ENCODE data around the gene ACKR3.

The ACKR3 gene

DNA sequence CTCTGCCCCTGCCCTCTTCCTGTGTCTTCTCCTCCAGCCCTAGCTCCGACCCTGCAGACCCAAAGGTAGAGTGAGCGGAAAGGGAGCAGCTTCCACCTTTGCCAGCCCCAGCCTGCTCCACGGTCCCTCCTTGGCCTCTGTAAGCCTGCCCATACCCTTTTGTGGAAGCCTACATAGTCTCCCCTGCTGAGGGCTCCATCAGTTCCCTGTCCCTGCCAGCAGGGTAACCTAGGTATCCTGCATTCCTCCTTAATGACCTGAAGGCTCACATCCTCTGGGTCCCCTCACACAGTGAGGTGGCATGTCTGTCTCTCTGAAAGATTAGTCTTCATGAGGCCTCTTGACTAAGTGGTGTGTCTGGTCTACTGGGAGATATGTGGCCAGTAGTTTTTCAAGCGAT lies 20.5 kb upstream of the ACKR3 start:
- H3K4me3 ChIP-seq (ENCODE audit: low read depth, low read length), result no peak overlapping the region

DNA sequence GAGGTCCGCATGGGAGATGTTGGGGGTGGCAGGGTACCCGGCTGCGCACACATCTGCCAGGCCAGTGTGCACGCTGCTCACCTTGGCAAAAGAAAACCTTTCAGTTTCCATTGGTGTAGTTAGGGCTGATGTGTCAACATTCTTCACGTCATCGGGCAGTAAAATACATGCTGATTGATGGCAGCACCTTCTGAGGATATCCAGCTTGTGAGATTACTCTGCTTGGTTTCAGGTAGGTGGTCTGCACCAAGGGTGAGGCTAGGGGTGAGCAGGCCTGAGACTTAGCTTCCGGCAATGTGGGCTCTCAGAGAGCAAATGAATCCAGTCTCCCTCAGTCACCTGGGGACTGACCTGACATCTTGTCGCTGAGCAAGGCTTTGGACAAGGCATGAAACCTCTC lies 19.3 kb upstream of the ACKR3 start:
- H3K4me3 ChIP-seq (ENCODE audit: low read depth, low read length), result no peak overlapping the region

DNA sequence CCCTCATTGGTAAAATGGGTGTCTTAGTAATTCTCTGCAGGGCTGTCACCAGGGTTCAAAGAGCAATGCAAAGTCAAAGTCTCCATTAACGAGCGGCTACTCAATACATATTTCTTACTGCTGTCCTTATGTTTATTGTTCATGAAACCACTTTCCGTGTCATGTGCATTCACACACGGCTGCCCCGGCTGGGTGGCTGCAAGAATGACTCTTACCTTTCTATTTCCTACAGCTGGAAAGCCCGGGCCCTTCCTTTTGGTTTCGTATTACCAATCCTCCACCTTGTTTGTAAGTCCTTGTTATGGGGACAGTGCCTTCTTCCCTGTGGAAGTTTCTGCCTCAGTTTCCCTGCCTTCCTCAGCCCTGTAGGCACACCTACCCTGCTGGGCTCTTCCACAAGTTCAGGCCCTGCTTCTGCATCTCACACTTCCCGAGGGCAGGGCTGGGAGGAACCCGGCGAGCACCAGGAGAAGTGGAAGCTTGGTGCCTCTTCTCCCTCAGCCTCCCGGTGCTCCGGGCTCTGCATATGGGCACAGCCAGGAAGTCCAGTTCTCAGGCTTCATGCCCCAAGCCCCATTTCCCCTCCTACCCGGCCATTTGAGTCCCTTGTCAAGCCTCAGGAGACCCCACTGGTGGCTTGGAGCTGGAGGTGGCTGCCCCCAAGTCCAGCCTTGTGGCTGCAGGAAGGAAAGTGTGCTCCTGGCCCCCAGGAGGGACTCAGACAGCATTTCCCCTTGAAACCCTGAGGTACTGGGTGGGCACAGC lies 18.7 kb upstream of the ACKR3 start:
- no peak overlapping the region for H3K4me3 ChIP-seq (ENCODE audit: low read depth, low read length)

DNA sequence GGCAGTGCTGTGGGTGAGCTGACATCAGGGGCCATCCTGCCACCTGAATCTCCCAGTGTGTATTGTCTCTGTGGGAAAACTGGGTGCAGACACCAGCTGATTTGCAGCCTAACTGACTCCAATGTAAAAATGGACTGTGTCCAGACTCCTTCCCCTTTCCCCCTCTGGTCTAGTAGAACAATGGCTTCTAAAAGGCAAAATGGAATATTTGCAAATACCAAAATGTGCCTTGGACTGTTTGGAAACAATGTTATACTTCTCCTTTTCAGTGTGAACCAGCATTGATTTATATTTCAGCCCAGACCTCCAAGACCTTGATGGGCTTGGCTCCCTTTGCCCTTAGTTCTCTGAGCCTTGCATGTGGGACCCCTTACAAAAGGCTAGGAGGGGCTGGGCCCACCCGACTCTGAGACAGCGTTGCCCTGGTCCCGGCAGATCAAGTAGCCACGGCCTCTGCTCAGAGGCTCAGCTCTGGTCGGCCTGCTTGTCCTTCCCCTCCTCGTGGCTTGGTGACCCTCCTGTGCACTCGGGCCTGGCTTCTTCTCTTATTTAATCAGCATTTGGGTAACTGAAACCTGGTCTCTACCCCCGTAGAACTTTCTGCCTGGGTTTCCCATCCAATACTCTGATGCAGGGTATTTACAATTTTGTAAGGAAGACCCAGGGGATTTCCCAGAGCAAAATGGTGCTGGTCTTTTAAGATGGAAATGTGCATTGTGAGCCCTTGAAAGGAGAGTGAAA lies 18.0 kb upstream of the ACKR3 start:
- no peak overlapping the region for H3K4me3 ChIP-seq (ENCODE audit: low read depth, low read length)

DNA sequence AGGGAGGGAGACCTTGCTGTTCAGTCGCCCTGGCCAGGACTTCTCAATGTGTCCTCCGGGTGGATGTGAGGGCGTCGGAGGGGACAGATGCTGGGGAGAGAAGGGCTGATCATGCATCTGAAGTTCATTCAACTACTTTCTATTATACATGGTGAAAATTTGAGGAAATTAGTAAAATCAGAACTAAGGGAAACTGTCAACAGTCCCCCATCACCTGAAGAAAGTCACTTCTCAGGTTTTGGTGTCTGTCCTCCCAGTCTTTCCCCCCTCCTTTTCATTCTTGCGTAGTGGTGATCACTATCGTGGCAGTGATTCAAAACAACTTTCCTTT lies 17.4 kb upstream of the ACKR3 start:
- no peak overlapping the region for H3K4me3 ChIP-seq (ENCODE audit: low read depth, low read length)

DNA sequence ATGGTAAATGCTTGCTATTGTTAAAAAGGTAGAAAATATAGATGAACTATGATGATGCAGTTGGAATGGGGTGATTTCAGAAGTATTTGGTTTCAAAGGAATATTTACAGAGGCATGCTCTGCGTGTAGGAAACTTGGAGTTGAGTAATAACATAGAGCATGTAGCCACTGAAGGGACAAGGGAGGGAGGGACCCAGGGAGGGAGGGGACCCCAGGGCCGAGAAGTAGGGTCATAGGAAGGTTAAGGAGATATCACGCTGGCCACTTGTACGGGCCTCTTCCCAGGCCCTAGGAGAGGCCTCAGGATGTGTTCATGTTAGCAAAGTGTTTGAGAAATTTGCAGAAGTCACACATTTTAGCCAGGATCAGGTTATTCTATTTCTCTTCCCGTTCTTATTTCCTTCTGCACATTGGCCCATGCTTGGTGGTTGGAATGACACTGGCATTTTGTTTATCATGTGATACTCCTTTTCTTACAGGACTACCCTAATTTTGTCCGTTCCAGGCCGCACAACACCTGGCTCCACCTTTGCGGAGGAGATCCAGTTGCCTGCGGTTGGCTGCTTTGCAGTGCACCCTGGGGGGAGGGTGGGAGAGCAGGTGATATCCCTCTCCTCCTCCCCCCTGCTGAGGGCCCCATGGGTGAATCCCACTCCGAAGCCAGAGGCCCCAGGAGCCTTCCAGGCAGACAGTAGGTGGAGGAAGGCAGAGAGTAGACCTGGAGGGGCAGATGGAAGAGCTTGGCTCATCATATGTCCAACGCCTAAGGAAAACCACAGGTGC lies 16.9 kb upstream of the ACKR3 start:
- no peak overlapping the region for H3K4me3 ChIP-seq (ENCODE audit: low read depth, low read length)

DNA sequence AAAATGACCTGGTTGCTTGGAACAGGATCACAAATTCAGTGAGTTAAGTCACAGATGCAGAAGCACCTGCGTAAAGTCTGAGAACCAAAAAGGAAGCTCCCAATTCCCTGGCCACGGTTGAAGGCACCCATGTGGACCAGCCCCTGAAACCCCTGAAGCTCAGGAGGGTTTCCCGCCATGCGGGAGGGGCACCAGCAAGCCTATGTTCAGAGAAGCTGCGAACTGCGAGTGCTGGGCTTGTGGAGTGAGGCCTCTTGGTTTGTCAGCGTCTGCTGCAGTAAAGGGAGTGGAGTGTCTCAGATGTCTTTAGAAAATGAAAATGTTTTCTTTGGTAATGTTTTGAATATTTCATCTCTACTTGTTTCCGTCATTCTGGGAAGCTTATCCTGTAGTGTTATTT lies 16.1 kb upstream of the ACKR3 start:
- no peak overlapping the region for H3K4me3 ChIP-seq (ENCODE audit: low read depth, low read length)

DNA sequence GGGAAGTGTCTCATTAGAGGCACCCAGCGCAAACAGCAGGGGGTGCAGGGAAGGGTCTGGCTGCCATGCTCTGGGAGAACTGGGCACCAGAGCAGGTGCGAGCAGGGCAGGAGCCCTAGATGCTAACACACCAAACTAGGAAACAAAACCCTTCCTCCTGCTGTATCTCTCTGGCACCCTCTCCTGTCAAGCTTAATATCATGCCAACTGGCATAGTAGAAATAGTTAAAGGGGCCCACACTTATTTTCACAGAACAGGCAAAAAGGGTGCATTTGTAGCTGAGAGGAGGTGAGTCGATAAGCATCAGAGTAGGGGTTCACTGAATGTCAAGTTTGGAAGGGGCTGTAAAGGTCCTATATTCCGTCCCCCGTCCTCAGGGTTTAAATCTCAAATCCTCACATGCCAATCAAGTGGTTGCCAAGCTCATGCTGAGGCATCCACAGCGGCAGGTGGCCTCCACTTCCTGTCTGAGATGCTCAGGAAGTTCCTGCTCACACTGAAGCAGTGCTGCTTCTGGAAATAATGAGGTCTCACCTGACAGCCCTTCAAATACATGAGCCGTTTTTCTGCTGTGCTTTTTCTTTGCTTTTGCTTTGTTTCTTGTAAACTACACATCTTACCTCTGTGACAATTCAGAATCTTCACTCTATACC lies 14.9 kb upstream of the ACKR3 start:
- H3K4me3 ChIP-seq (ENCODE audit: low read depth, low read length), result no peak overlapping the region

DNA sequence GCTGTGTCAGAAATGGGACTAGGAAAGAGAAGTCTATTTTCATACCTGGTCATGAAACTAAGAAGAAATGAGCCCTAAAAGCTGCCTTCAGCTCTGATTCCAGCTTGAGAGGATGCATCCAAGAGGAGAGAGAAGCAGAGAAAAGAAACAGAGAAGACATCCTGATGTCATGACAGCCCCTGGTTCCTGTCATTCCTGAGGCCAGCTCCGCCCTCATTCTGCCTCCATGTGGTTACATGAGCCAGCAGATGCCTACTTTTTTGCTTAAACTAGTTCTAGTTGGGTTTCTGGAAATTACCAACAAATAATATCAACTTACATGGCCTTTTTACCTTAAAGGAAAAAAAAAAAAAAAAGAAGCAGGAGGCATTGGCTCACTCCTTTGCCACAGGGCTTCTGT lies 14.1 kb upstream of the ACKR3 start:
- H3K4me3 ChIP-seq (ENCODE audit: low read depth, low read length), result no peak overlapping the region

DNA sequence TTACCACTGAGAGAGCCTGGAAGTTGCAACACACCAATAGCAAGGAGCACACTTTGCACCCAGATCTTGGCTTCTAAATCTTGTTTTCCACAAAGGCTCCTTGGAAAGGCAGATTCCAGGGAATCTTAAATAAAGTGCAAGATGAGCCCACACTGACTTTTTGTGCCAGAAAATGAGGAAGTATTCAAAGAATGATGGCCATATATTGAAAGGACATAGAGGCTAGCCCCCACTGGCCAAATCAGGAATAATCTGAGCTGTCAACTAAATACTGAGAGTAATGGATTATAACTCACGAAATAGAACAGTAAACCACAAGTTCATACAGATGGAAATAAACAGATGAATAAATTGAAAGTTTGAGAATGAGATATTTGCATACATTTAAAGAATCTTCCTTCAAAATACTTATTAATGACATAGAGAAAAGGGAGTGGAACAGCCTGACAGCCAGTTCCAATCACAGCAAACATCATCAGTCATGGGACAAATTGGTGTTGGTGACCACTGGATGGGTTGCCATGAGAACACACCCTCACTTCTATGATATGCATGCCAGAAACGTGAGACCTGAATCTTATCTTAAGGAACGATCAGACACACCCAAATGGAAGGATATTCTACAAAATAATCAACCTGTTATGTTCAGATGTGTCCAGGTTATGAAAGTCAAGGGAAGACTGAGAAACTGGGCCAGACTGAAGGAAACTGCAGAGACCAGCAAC lies 12.2 kb upstream of the ACKR3 start:
- no peak overlapping the region for H3K4me3 ChIP-seq (ENCODE audit: low read depth, low read length)

DNA sequence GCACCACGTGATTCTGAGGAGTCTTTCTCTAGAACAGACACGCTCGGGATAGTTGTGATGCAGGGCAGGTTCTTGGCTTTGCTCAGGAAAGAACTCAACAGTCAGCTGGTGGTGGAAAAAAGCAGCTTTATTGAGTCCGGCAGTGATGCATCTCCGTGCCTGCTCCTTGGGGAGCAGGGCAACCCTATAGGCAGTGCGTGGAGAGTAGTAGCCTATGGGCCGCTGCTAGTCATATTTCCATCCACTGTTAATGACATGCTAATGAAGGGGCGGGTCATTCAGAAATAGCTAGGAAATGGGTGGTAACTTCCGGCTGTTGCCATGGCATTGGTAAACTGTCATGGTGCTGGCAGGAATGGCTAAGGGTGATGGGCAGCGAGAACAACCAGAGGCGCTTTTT lies 11.6 kb upstream of the ACKR3 start:
- H3K4me3 ChIP-seq (ENCODE audit: low read depth, low read length), result no peak overlapping the region

DNA sequence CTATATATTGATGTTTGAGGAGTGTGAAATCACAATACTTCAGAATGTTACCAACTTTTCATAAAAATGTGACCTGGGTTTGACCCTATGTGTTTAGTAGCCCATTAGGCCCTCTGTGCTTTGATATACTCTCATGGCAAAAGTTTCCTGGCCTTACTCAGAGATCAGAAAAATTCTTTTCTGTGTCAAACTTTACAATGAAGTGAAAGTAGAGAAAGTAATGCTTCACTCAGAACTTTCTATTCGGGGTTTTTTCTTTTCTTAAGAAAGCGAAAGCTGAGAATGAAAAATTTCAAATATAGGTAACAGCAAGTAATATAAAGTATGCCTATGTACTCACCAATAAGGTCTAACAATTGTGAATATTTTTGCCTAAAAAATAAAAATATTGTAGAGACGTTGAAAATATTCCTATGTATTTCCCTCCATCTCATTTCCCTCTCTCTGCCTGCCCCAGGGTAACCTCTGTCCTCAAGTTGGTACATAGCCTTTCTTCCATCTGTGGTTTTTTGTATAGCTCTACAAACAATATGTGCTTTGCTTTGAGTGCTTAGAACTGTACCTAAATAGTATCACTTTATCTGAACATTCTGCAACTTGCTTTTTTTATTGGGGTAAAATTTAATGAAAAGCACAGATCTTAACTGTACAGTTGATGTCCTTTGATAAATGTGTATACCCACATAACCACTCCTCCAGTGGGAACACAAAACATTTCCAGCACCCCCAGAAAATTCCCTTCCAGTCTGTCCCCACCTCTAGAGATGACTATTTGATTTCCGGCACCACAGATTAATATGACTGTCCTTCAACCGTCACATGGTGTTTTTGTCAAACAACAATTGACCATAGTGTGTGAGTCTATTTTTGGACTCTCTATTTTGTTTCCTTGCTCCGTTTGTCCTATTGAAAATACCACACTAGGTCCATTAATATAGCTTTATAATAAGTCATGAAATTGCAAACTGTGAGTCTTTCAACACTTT lies 10.3 kb upstream of the ACKR3 start:
- H3K4me3 ChIP-seq (ENCODE audit: low read depth, low read length), result no peak overlapping the region

DNA sequence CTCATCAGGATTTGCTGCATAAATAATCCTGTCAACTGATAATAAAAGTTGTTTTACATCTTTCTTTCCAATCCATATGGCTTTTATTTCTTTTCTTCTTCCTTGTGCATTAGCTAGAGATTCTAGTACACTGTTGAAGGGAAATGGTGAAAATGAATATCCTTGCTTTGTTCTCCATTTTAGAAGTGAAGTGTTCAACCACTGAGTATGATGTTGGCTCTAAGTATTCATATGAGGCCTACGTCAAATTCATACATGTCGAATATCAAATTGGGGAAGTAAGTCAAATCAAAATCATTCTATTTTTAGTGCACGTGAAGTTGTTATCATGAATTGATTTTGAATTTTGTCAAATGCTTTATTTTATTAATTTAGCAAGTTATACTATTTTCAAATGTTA lies 7.8 kb upstream of the ACKR3 start:
- H3K4me3 ChIP-seq (ENCODE audit: low read depth, low read length), result no peak overlapping the region

DNA sequence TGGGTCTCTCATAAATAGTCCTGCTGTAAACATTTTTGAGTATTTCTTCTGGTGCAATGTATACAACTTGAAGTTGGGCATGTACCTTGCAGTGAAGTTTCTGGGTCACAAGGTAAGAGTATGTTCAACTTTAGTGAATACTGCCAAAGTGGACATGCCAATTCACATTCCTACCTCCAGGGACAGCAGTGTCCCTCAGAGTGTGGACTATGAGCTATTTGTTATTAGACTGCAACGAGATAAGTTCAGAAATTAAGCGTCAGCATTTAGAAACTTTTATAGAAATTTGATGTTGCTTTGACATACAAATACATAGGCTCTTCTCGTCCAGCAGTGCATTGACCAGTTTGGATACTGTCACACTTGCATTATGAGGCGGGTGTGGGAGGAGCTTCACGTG lies 7.2 kb upstream of the ACKR3 start:
- no peak overlapping the region for H3K4me3 ChIP-seq (ENCODE audit: low read depth, low read length)

DNA sequence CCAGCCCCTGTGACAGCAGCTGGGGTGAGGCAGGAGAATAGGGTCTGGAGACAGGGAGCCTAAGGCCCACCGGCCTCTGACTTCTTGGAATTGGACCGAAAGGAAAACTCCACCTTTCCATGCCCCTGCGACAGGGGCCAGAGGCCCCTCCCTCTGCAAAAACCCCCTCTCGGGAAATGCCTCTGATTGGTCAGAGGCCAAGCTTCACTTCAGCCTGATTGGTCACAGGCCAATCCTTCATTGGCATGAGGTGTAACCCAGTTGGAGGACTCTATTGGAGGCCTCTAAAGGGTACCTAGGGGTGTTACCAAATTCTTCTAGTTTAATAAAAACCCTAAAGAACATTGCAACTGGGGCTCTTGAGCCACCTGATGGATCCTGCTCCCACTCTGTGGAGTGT lies 5.7 kb upstream of the ACKR3 start:
- no peak overlapping the region for H3K4me3 ChIP-seq (ENCODE audit: low read depth, low read length)

DNA sequence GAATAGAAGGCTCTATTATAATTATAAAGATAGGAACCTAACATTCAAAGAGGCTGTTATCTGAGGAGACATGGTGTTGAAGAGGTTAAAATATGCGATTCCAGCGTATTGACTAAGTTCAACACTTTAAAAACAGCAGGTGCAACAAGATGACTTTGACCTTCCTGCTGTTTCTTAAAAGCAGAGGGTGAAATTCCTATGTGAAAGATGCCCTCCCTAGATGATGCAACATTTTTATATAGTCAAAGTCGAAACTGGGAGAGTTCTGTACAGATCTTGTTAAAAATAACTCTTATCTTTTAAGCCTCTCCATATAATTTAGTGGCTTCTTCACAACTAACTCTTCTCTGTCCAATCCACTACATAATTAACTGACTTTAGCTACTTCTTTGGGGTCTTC lies 4.4 kb upstream of the ACKR3 start:
- no peak overlapping the region for H3K4me3 ChIP-seq (ENCODE audit: low read depth, low read length)

DNA sequence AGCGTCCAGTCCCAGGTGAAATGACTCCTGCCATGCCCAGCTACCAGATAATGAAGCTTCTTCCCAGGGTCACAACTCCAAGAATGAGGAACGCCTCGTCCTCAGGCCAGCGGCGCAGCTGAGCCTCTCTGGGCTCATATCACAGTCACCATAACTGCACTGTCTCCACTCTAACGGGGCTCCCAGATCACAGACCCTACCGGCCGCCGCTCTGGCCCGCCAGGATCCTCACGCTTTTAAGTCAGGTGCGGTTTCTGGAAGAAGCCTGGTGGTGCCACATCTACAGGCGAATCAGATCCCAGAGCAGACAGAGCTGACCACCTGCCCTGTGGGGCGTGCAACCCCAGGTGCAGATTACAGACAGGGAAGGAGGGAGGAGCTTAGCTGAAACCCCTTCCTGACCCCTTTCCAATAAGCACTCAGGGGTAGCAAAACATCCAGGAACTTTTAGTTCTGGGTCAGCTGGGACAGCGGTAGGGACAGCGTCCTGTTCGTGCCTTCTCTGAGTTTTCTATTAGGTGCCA lies 3.7 kb upstream of the ACKR3 start:
- H3K4me3 ChIP-seq (ENCODE audit: low read depth, low read length), result no peak overlapping the region

DNA sequence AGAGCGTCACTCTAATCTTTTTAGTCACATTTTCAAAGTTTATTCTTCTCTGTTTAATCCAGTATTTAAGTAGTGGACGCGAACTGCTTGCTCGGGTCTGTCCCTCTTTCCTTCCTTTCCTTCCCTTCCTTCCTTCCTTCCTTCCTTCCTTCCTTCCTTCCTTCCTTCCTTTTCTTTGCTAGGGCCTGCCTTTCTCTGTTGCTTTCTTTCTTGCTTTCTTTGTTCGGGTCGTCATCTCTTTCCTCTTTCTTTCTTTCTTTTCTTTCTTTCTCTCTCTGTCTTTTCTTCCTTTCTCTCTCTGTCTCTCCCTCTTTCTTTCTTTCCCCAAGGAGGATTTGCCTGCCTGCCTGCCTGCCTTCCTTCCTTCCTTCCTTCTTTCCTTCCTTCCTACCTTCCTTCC lies 3.0 kb upstream of the ACKR3 start:
- H3K4me3 ChIP-seq (ENCODE audit: low read depth, low read length), result no peak overlapping the region

Data from iPS-11a (cell line).